ENCODE results near the gene FOLR2. TPM values are rescaled to one million over a fixed set of nuclear protein-coding genes. Genes with fewer than 3 reads are reported as not detected.

The FOLR2 gene
- polyA plus RNA-seq, 1 donor (not counting 4 experiments of a cell fraction or from before 2014, with no cell fraction given) = not detected

DNA sequence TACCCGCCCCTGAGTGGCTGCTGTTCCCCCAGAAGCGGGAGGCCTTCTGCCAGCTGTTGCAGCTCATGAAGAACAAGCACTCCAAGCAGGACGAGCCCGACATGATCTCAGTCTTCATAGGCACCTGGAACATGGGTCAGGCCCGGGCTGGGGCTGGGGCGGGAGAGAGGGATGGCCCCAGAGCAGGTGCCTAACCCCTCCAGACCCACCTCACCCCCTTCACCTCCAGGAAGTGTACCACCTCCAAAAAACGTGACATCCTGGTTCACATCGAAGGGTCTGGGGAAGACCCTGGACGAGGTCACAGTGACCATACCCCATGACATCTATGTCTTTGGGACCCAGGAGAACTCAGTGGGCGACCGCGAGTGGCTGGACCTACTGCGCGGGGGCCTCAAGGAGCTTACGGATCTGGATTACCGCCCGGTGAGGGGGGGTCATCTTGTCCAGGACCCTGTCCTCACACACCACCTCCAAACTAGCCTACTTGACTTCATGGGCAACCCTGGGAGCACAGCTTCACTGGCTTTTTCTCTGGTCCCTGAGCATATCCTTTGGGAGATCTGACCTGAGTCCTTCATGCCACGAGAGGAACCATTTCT, 14.3 kb downstream of the FOLR2 start:
- H2AFZ ChIP-seq (ENCODE audit: control insufficient read depth, low read length) = no peak overlapping the region
- H3K9me1 ChIP-seq (ENCODE audit: control insufficient read depth, extremely low read depth, insufficient read depth, low read length) = no peaks in the 10 kb centered on the region
- H3K4me1 ChIP-seq (ENCODE audit: control insufficient read depth, extremely low read depth, insufficient read depth, low read length) = peaks cover 3% of the 10 kb centered on the region
- H3K27me3 ChIP-seq (ENCODE audit: control insufficient read depth, extremely low read depth, insufficient read depth, low read length) = no peaks in the 10 kb centered on the region
- no peak overlapping the region for H3K4me2 ChIP-seq (ENCODE audit: control insufficient read depth, extremely low read depth, insufficient read depth, low read depth, low read length)
- H3K9ac ChIP-seq (ENCODE audit: control insufficient read depth, extremely low read depth, insufficient read depth, low read length) = no peak overlapping the region
- no peak overlapping the region for H3K4me3 ChIP-seq (ENCODE audit: control insufficient read depth in 2 of 3, extremely low read depth in 1 of 3, insufficient read depth in 2 of 3, low read depth in 1 of 3, low read length in 3 of 3)
- H3K9me3 ChIP-seq (ENCODE audit: control insufficient read depth, low read depth, low read length) = no peaks in the 10 kb centered on the region
- TF ChIP-seq CTCF (optimal IDR thresholded peaks at IDR 0.05 in 1 of 3, IDR thresholded peaks at IDR 0.05 in 1 of 3, conservative IDR thresholded peaks at IDR 0.05 in 1 of 3; ENCODE audit: extremely low read depth in 1 of 3, insufficient read depth in 2 of 3, low read length in 3 of 3) (no peak), EZH2 (IDR thresholded peaks at IDR 0.05; ENCODE audit: low read length) (no peak)
- DNase-seq (ENCODE audit: low read depth, low spot score) (no peak), FAIRE-seq (no peak)
- H3K79me2 ChIP-seq (ENCODE audit: control insufficient read depth, insufficient read depth, low read length) = peaks cover 14% of the 10 kb centered on the region
- dilution Hi-C loops (cut with MboI; ENCODE audit: extremely low pct_ligation_motif_present, low sequenced_read_pairs) = no loop called here
- peaks cover 3% of the 10 kb centered on the region for H4K20me1 ChIP-seq (ENCODE audit: control insufficient read depth, extremely low read depth, insufficient read depth, low read length)
- peaks cover 61 to 62% of the 10 kb centered on the region in 2 experiments for H3K36me3 ChIP-seq (ENCODE audit: control insufficient read depth in 2 of 2, extremely low read depth in 1 of 2, insufficient read depth in 2 of 2, low read length in 2 of 2)
- H3K27ac ChIP-seq (ENCODE audit: control insufficient read depth, insufficient read depth, low read length) = no peak overlapping the region

DNA sequence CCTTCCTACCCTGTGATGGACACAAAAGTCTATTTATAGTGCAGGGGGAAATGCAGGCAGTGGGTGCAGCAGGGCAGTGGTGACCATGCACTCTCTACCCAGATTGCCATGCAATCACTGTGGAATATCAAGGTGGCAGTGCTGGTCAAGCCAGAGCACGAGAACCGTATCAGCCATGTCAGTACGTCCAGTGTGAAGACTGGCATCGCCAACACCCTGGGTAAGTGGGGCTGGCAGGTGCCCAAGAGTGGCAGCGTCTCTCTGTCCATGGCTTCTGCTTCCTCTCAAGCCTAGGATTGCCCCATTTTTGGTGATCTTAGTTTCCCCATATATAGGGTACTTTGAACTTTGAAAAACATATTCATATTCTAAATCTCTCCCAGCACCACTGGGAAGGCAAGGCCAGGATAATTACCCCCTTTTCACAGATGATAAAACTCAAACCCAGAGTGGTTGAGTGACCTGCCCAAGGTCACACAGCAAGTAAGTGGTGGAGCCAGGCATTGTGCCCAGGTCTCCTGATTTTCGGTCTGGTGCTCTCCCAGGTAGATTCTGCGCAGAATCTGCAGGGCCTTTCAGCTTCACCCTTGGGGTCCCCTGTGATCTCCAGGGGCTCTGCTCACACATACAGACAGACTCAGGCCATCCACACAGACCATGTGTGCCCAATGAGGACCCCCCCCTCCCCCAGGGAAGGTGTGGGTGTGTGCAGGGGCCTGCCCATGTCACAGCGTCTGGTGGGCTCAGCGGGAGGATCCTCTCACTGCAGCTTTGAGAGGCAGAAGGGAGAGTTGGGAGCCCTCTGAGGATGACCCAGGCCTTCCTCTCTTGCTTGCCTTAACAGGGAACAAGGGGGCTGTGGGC, 15.0 kb downstream of the FOLR2 start:
- DNase-seq (ENCODE audit: low read depth, low spot score) = no peak
- TF ChIP-seq CTCF (optimal IDR thresholded peaks at IDR 0.05 in 1 of 3, IDR thresholded peaks at IDR 0.05 in 1 of 3, conservative IDR thresholded peaks at IDR 0.05 in 1 of 3; ENCODE audit: extremely low read depth in 1 of 3, insufficient read depth in 2 of 3, low read length in 3 of 3) = no peak
- TF ChIP-seq EZH2 (IDR thresholded peaks at IDR 0.05; ENCODE audit: low read length) = no peak

More for the DNA sequence above, 15.0 kb downstream of the FOLR2 start:
- Histone ChIP-seq H3K4me3 (ENCODE audit: control insufficient read depth in 2 of 3, extremely low read depth in 1 of 3, insufficient read depth in 2 of 3, low read depth in 1 of 3, low read length in 3 of 3) (no peak overlapping the region), H3K9me1 (ENCODE audit: control insufficient read depth, extremely low read depth, insufficient read depth, low read length) (no peaks in the 10 kb centered on the region), H3K4me1 (ENCODE audit: control insufficient read depth, extremely low read depth, insufficient read depth, low read length) (no peaks in the 10 kb centered on the region), H3K9ac (ENCODE audit: control insufficient read depth, extremely low read depth, insufficient read depth, low read length) (no peak overlapping the region), H3K9me3 (ENCODE audit: control insufficient read depth, low read depth, low read length) (no peaks in the 10 kb centered on the region), H3K27me3 (ENCODE audit: control insufficient read depth, extremely low read depth, insufficient read depth, low read length) (no peaks in the 10 kb centered on the region), H3K79me2 (ENCODE audit: control insufficient read depth, insufficient read depth, low read length) (peaks cover 10% of the 10 kb centered on the region), H3K4me2 (ENCODE audit: control insufficient read depth, extremely low read depth, insufficient read depth, low read depth, low read length) (no peak overlapping the region), H3K36me3 (ENCODE audit: control insufficient read depth in 2 of 2, extremely low read depth in 1 of 2, insufficient read depth in 2 of 2, low read length in 2 of 2) (peaks cover 60 to 64% of the 10 kb centered on the region in 2 experiments), H3K27ac (ENCODE audit: control insufficient read depth, insufficient read depth, low read length) (no peak overlapping the region), H4K20me1 (ENCODE audit: control insufficient read depth, extremely low read depth, insufficient read depth, low read length) (peaks cover 3% of the 10 kb centered on the region), H2AFZ (ENCODE audit: control insufficient read depth, low read length) (no peak overlapping the region)
- dilution Hi-C loops (cut with MboI; ENCODE audit: extremely low pct_ligation_motif_present, low sequenced_read_pairs) = no loop called here
- FAIRE-seq = no peak

Measured in keratinocyte (primary cell).